Smooth muscle cell (in vitro differentiated cells): ENCODE results near the gene NGF. TPM values are rescaled to one million over a fixed set of nuclear protein-coding genes. Genes with fewer than 3 reads are reported as not detected.

Experiments
- DNase-seq: peaks from one replicate; lab custom pipeline; 2025; ENCODE audit not compliant: unreplicated experiment; lab: John Stamatoyannopoulos, UW
- H2AFZ ChIP-seq: fragments of 200-600 bp; sonication (generic); 2 replicates; pipeline ENCODE4 v1.6.0; 2016; ENCODE audit warnings: antibody characterized with exemption, low read depth, mild to moderate bottlenecking
- H3F3A ChIP-seq: fragments of 200-600 bp; sonication (generic); 2 replicates; pipeline ENCODE4 v1.6.0; 2017; ENCODE audit warnings: antibody characterized with exemption, low read depth
- H3K27ac ChIP-seq: fragments of 200-600 bp; sonication (generic); 2 replicates; pipeline ENCODE4 v1.5.1; 2016; ENCODE audit warnings: low read depth, mild to moderate bottlenecking
- H3K27me3 ChIP-seq: fragments of 200-600 bp; sonication (generic); 2 replicates; pipeline ENCODE4 v1.6.1; 2016; ENCODE audit warnings: low read depth, mild to moderate bottlenecking
- H3K36me3 ChIP-seq: fragments of 200-600 bp; sonication (generic); 2 replicates; pipeline ENCODE4 v1.5.1; 2016; ENCODE audit warnings: low read depth
- H3K4me1 ChIP-seq: fragments of 200-600 bp; sonication (generic); 2 replicates; pipeline ENCODE4 v1.5.1; 2016; ENCODE audit warnings: low read depth
- H3K4me2 ChIP-seq: fragments of 200-600 bp; sonication (generic); 2 replicates; pipeline ENCODE4 v1.6.0; 2016; ENCODE audit warnings: mild to moderate bottlenecking
- H3K4me3 ChIP-seq: fragments of 200-600 bp; sonication (generic); 2 replicates; pipeline ENCODE4 v1.5.1; 2016; ENCODE audit warnings: mild to moderate bottlenecking
- H3K79me2 ChIP-seq: fragments of 200-600 bp; sonication (generic); 2 replicates; pipeline ENCODE4 v1.6.0; 2016; ENCODE audit warnings: low read depth, mild to moderate bottlenecking
- H3K9ac ChIP-seq: fragments of 200-600 bp; sonication (generic); 2 replicates; pipeline ENCODE4 v1.6.0; 2016; ENCODE audit warnings: low read depth
- H3K9me3 ChIP-seq: fragments of 200-600 bp; sonication (generic); replicated peaks from 2 replicates; pipeline ENCODE4 v1.5.1; 2016; ENCODE audit warnings: low read depth
- H4K20me1 ChIP-seq: fragments of 200-600 bp; sonication (generic); 2 replicates; pipeline ENCODE4 v1.6.0; 2016; ENCODE audit warnings: low read depth
- WGBS: methylation state at CpG from one replicate; pipeline ENCODE4 v1.1.7; 2016; ENCODE audit warnings: low lambda C conversion rate; 5-methylcytosine and 5-hydroxymethylcytosine counted together
- polyA plus RNA-seq: library from polyadenylated mRNA; unstranded; fragments of >200 nt; fragmentation: Nextera tagmentation; extraction: Ambion mirVana; gene quantifications from 2 replicates; pipeline ENCODE4 v1.2.1, GENCODE V29; 2016
- total RNA-seq: library from RNA; depleted of rRNA; stranded (reverse); fragments of >200 nt; gene quantifications from 2 replicates; pipeline ENCODE4 v1.2.3, GENCODE V29; 2014
- TF ChIP-seq, protein P1 (sequence below): fragments of 200-600 bp; sonication (generic); IDR thresholded peaks from 2 replicates; pipeline ENCODE4 v1.5.1; 2017; ENCODE audit warnings: borderline replicate concordance, mild to moderate bottlenecking, antibody characterized with exemption; ENCODE audit not compliant: insufficient read depth, poor library complexity, severe bottlenecking

NGF gene
- total and polyA plus RNA-seq, 2 experiments from 2014 or later, result 0.18 to 1.8 TPM

DNA sequence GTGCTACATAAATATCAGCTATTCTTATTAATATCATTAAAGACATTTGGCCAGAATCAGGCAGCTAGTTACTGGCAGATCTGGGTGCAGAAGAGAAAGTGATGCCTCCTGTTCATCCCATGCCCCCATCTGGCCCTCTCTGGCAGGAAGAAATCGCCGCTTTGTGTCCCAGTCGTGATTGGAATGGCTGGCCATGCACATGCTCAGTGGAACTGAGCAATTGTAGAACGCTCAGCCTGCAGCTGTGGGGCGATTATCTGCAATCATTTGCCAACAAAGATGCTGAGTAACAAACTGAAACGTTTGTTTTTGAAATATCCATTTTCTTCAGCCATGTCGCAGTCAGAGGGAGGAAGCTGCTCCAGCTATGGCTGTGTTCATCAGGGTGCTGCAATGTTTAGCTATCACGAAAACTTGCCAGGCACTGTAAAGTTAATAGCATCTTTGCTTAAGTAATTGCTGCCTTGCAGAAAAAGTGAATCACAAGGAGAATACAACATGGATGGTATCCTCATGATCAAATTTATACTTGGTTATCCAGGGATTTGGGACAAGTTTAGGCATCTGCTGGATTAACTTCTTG is 36.5 kb downstream of the NGF start:
- Histone ChIP-seq H3K79me2 (no peaks in the 10 kb centered on the region), H3K9me3 (no peaks in the 10 kb centered on the region)

DNA sequence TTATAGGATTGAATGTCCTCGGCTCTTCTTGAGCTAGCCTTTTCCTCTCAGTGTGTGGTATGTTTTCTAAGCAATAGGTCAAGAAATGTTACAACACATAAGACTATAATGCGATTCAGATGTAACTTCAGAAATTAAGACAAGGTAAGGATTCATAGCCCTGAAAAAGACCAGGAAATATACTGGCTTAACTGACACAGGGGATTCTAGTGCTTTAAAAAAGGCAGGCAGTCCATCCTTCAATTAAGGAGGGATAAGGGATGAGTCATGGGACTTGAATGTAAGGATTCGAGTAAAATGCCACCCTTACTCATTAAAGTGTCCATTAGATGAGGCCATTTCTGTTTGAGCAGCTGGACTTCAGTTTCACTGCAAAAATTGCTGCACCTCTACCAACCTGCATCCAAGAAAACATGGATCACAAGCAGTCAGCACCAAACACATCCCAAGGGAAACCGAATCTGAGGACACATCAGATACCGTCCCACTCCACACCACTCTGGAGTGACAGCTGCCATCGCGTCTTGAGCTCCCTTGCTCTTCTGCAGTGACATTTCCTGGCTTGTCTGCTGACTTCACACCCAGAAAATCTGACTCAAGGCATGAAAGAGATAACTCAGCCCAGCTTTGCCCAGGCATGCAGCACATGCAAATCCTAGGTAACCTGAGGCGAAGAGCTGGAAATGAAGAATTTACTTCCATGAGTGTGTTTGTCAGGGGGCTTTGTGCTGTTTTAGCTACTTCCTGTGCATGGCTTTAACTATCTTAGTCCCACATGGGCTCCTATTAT is 37.8 kb downstream of the NGF start:
- H3K4me2 ChIP-seq, result peak overlapping the region; percentile 72
- no peak for DNase-seq
- peaks cover 26% of the 10 kb centered on the region for H3K4me1 ChIP-seq
- no peaks in the 10 kb centered on the region for H4K20me1 ChIP-seq
- no peaks in the 10 kb centered on the region for H3K9me3 ChIP-seq
- H3K27ac ChIP-seq, result peak overlapping the region; percentile 65
- H3K79me2 ChIP-seq, result no peaks in the 10 kb centered on the region
- H3K27me3 ChIP-seq, result no peaks in the 10 kb centered on the region
- peak overlapping the region; percentile 10 for H3K9ac ChIP-seq
- H3K4me3 ChIP-seq, result no peak overlapping the region
- WGBS, result 21% methylated on average over 8 of the region's 8 CpGs
- no peaks in the 10 kb centered on the region for H3K36me3 ChIP-seq
- peaks cover 18% of the 10 kb centered on the region for H3F3A ChIP-seq
- TF ChIP-seq, protein P1, sequence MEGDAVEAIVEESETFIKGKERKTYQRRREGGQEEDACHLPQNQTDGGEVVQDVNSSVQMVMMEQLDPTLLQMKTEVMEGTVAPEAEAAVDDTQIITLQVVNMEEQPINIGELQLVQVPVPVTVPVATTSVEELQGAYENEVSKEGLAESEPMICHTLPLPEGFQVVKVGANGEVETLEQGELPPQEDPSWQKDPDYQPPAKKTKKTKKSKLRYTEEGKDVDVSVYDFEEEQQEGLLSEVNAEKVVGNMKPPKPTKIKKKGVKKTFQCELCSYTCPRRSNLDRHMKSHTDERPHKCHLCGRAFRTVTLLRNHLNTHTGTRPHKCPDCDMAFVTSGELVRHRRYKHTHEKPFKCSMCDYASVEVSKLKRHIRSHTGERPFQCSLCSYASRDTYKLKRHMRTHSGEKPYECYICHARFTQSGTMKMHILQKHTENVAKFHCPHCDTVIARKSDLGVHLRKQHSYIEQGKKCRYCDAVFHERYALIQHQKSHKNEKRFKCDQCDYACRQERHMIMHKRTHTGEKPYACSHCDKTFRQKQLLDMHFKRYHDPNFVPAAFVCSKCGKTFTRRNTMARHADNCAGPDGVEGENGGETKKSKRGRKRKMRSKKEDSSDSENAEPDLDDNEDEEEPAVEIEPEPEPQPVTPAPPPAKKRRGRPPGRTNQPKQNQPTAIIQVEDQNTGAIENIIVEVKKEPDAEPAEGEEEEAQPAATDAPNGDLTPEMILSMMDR, result no peak
- H2AFZ ChIP-seq, result no peak overlapping the region

More for the DNA sequence above, 36.5 kb downstream of the NGF start:
- H4K20me1 ChIP-seq, result no peaks in the 10 kb centered on the region
- TF ChIP-seq, protein P1, result no peak
- no peak overlapping the region for H3K9ac ChIP-seq
- no peaks in the 10 kb centered on the region for H3K27me3 ChIP-seq
- peak overlapping the region; percentile 65 for H3K27ac ChIP-seq
- peak overlapping the region; percentile 72 for H3K4me2 ChIP-seq
- H2AFZ ChIP-seq, result no peak overlapping the region
- peaks cover 26% of the 10 kb centered on the region for H3K4me1 ChIP-seq
- WGBS, result 73% methylated on average over 8 of the region's 8 CpGs
- no peak overlapping the region for H3K4me3 ChIP-seq
- H3F3A ChIP-seq, result peaks cover 18% of the 10 kb centered on the region
- DNase-seq, result no peak
- no peaks in the 10 kb centered on the region for H3K36me3 ChIP-seq

DNA sequence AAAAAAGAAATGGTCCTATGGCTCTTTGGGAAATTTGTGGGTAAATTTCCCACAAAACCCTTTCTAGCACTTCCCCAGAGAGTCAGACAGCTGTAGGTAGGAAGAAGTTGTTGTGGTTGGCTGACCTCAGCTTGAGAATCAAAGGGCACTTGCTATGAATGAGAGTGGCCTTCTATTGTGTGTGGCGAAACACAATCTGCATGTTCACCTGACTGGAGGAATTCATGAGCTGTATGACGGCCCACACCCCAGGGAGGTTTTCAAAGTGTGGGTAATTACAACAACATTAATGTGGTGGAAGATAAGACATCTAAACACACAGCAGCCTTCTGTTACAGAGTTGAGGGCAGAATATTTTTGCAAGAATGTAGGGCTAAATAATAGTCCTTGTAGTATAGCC is 38.8 kb downstream of the NGF start:
- Histone ChIP-seq H3F3A (peaks cover 18% of the 10 kb centered on the region), H3K4me3 (no peak overlapping the region), H3K4me2 (no peak overlapping the region), H3K27me3 (no peaks in the 10 kb centered on the region), H3K36me3 (no peaks in the 10 kb centered on the region), H3K4me1 (peaks cover 26% of the 10 kb centered on the region), H3K27ac (no peak overlapping the region), H3K9ac (no peak overlapping the region), H3K79me2 (no peaks in the 10 kb centered on the region), H4K20me1 (no peaks in the 10 kb centered on the region), H3K9me3 (no peaks in the 10 kb centered on the region), H2AFZ (no peak overlapping the region)
- DNase-seq, result no peak
- TF ChIP-seq, protein P1, result no peak
- 78% methylated on average over 2 of the region's 2 CpGs for WGBS

DNA sequence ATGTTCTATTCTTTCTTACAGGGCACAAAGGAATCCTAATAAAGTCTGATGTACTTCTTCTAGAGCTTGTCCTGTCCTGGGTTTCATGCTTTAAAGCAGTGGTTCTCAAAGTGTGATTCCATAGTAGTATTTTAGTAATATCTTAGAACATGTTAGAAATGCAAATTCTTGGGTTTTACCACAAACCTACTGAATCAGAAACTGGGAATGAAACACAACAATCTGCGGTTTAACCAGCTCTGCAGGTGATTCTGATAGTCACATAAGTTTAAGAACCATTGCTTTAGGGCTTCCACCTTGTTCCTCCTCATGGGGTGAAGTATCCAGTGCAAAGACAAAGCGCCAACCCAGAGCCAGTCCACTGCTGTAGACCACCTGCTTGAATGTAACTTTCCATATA is 41.1 kb downstream of the NGF start:
- Histone ChIP-seq H4K20me1 (no peaks in the 10 kb centered on the region), H2AFZ (no peak overlapping the region), H3F3A (peaks cover 12% of the 10 kb centered on the region), H3K27me3 (no peaks in the 10 kb centered on the region), H3K4me2 (no peak overlapping the region), H3K4me1 (peaks cover 17% of the 10 kb centered on the region), H3K27ac (no peak overlapping the region), H3K79me2 (no peaks in the 10 kb centered on the region), H3K36me3 (no peaks in the 10 kb centered on the region), H3K9ac (no peak overlapping the region), H3K9me3 (no peaks in the 10 kb centered on the region), H3K4me3 (no peak overlapping the region)
- TF ChIP-seq, protein P1, result no peak
- 73% methylated on average over 2 of the region's 2 CpGs for WGBS
- no peak for DNase-seq
